AG09319 (cell line): ENCODE measurements around the gene RARA.

Experiments used
- DNase-seq: peaks from one replicate; pipeline ENCODE4 v3.0.0-alpha.2; 2010; ENCODE audit warnings: low read depth; ENCODE audit errors: extremely low read depth
- CTCF ChIP-seq: IDR thresholded peaks from 2 replicates; pipeline ENCODE4 v1.5.1; 2011; ENCODE audit warnings: low read depth, mild to moderate bottlenecking, inconsistent platforms, low read length, moderate library complexity

Gene RARA

GRCh38 chr17:40333781-40334448, 24.9 kb downstream of the RARA start:
- no peak for TF ChIP-seq CTCF
- DNase-seq, result no peak

- no peak for DNase-seq
- TF ChIP-seq CTCF, result no peak
Observed at GRCh38 chr17:40335620-40336019, 26.6 kb downstream of the RARA start.

DNA sequence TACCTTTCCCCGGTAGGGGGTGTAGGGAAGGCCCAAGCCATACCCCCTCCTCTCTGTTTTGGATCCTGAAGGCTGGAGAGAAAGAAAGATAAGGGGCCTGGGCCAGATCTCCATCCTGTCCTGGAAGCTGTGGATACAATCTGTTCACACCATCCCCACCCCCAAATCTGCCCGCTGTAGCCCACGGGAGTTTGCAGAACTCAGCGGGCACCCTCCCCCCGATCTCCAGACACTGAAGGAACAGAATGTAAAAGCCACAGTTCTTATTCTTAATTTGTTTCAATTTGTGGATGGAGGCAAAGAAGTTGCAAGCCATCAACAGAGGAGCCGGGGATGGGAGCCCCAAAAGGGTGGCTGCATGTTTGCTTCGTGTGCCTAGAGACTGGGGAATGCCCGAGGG, 28.4 kb downstream of the RARA start:
- DNase-seq, result no peak
- no peak for TF ChIP-seq CTCF

- DNase-seq, result no peak
- TF ChIP-seq CTCF, result no peak
Observed at GRCh38 chr17:40338058-40338457, 29.1 kb downstream of the RARA start.

DNA sequence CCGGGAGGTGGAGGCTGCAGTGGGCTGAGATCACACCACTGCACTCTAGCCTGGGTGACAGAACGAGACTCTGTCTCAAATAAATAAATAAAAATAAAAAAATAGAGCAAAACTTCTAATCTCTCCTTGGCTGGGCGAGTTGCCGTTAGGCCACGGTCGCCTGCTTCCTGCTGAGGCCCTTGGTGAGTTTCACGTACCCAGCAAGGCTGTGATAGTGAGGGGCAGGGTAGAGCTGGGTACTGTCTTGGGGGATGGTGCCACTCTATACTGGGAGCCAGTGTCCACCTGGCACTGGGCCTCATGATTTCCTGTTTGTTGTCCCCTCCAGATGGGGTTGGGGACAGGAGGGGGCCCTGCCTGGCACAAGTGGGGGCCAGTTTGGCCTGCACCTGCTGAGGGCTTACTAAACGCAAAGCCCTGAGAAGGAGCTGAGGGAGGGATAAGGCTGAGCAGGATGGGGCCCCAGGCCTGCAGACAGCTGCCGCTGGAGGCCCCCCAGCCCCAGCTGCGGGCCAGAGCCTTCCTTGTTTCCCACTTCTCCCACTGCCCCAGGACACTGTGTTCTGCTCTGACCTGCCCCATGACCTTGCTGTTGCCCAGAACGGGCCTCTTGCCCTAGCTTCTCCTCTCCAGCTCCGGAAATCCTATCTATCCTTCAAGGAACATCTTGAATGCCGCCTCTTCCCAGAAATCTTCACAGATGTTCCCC, 30.1 kb downstream of the RARA start:
- DNase-seq, result no peak
- TF ChIP-seq CTCF, result no peak

GRCh38 chr17:40340327-40340726, 31.3 kb downstream of the RARA start:
- no peak for DNase-seq
- no peak for TF ChIP-seq CTCF
